Astrocyte (in vitro differentiated cells and primary cell): ENCODE measurements around the gene CLK2. TPM values are rescaled to one million over a fixed set of nuclear protein-coding genes. Genes with fewer than 3 reads are reported as not detected.
A peak's percentile ranks its signal among the peaks of the same experiment; 100 is the strongest.

Source experiments
- DNase-seq: peaks from one replicate; pipeline ENCODE4 v3.0.0-alpha.2; 2010; ENCODE audit warnings: low read depth
- FAIRE-seq: peaks from 2 replicates; lab custom pipeline; 2011; peaks lifted over from hg19 to GRCh38; lab: Jason Lieb, UNC
- H2AFZ ChIP-seq: 2 replicates; pipeline ENCODE4 v1.6.0; 2012; ENCODE audit warnings: low read depth, low read length, inconsistent platforms
- H3K27ac ChIP-seq: 2 replicates; pipeline ENCODE4 v1.5.1; 2011; ENCODE audit warnings: low read depth, low read length, inconsistent platforms
- H3K27me3 ChIP-seq: 2 replicates; pipeline ENCODE4 v1.6.0; 2011; ENCODE audit warnings: low read length, inconsistent platforms; ENCODE audit not compliant: insufficient read depth
- H3K36me3 ChIP-seq: 2 replicates; pipeline ENCODE4 v1.5.1; 2011; ENCODE audit warnings: low read length, inconsistent platforms; ENCODE audit not compliant: insufficient read depth
- H3K4me1 ChIP-seq: 2 replicates; pipeline ENCODE4 v1.5.1; 2011; ENCODE audit warnings: low read length, inconsistent platforms; ENCODE audit not compliant: insufficient read depth
- H3K4me2 ChIP-seq: 2 replicates; pipeline ENCODE4 v1.6.0; 2012; ENCODE audit warnings: low read length, inconsistent platforms
- H3K4me3 ChIP-seq: 2 replicates; pipeline ENCODE4 v1.5.1; 2011; ENCODE audit warnings: low read depth, mild to moderate bottlenecking, low read length, inconsistent platforms; ENCODE audit not compliant: insufficient read depth
- H3K79me2 ChIP-seq: 2 replicates; pipeline ENCODE4 v1.6.0; 2012; ENCODE audit warnings: mild to moderate bottlenecking, low read length, inconsistent platforms; ENCODE audit not compliant: insufficient read depth
- H3K9ac ChIP-seq: 2 replicates; pipeline ENCODE4 v1.6.0; 2012; ENCODE audit warnings: mild to moderate bottlenecking, low read length, inconsistent platforms
- H3K9me3 ChIP-seq: 2 replicates; pipeline ENCODE4 v1.5.1; 2012; ENCODE audit warnings: low read depth, mild to moderate bottlenecking, low read length, inconsistent platforms; ENCODE audit not compliant: insufficient read depth
- H4K20me1 ChIP-seq: 2 replicates; pipeline ENCODE4 v1.6.0; 2012; ENCODE audit warnings: low read length, inconsistent platforms; ENCODE audit not compliant: insufficient read depth
- H3K27ac Mint-ChIP-seq: one replicate; pipeline ENCODE4 v1.8.0; 2021; ENCODE audit warnings: mild to moderate bottlenecking, mixed read lengths; ENCODE audit not compliant: unreplicated experiment
- H3K27me3 Mint-ChIP-seq: one replicate; pipeline ENCODE4 v1.8.0; 2021; ENCODE audit warnings: low read depth, mixed read lengths; ENCODE audit not compliant: unreplicated experiment
- H3K36me3 Mint-ChIP-seq: one replicate; pipeline ENCODE4 v1.8.0; 2021; ENCODE audit warnings: low read depth, mixed read lengths; ENCODE audit not compliant: unreplicated experiment
- H3K4me1 Mint-ChIP-seq: one replicate; pipeline ENCODE4 v1.8.0; 2021; ENCODE audit warnings: low read depth, mixed read lengths; ENCODE audit not compliant: unreplicated experiment
- H3K4me3 Mint-ChIP-seq: one replicate; pipeline ENCODE4 v1.8.0; 2021; ENCODE audit warnings: mild to moderate bottlenecking, moderate library complexity, mixed read lengths; ENCODE audit not compliant: unreplicated experiment
- H3K9me3 Mint-ChIP-seq: one replicate; pipeline ENCODE4 v1.8.0; 2021; ENCODE audit warnings: mild to moderate bottlenecking, mixed read lengths; ENCODE audit not compliant: unreplicated experiment
- CTCF ChIP-seq: IDR thresholded peaks from 2 replicates; pipeline ENCODE4 v1.5.1; 2011; ENCODE audit warnings: low read depth, mild to moderate bottlenecking, inconsistent platforms, low read length, moderate library complexity; ENCODE audit not compliant: insufficient read depth
- EZH2 ChIP-seq: IDR thresholded peaks from 2 replicates; pipeline ENCODE4 v1.6.1; 2012; ENCODE audit warnings: mild to moderate bottlenecking, low read length, inconsistent platforms; ENCODE audit not compliant: insufficient read depth
- total RNA-seq: library from RNA; stranded (reverse); gene quantifications from 2 replicates; pipeline ENCODE4 v1.2.1, GENCODE V29; 2021

The CLK2 gene
- total RNA-seq, 1 donor from 2014 or later = 31.7 TPM

DNA sequence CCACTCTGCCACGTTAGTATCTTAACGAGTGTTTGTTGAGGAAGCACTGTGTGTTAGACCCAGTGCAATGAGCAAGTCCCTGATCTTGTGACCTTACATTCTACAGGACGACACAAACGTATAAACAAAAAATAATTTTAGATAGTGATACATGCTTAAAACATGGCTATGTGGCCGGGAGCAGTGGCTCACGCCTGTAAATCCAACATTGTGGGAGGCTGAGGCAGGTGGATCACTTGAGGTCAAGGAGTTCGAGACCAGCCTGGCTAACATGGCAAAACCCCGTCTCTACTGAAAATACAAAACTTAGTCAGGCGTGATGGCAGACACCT is 45.2 kb downstream of the CLK2 start:
- Mint-ChIP-seq H3K36me3 (no peaks in the 10 kb centered on the region), H3K27me3 (no peaks in the 10 kb centered on the region), H3K27ac (peak overlapping the region; percentile 85), H3K4me3 (peak overlapping the region; percentile 89), H3K4me1 (peaks cover 34% of the 10 kb centered on the region), H3K9me3 (peaks cover 4% of the 10 kb centered on the region)
- H4K20me1 ChIP-seq = no peaks in the 10 kb centered on the region
- no peaks in the 10 kb centered on the region for H3K27me3 ChIP-seq
- no peaks in the 10 kb centered on the region for H3K36me3 ChIP-seq
- no peak for TF ChIP-seq EZH2
- peak overlapping the region; percentile 95 for H3K4me2 ChIP-seq
- peak overlapping the region; percentile 41 for H3K4me3 ChIP-seq
- FAIRE-seq (no peak), DNase-seq (no peak)
- H3K79me2 ChIP-seq = peaks cover 19% of the 10 kb centered on the region
- H3K27ac ChIP-seq = peak overlapping the region; percentile 75
- peaks cover 43% of the 10 kb centered on the region for H3K4me1 ChIP-seq
- peak overlapping the region; percentile 83 for H2AFZ ChIP-seq
- H3K9me3 ChIP-seq = no peaks in the 10 kb centered on the region
- peak overlapping the region; percentile 77 for H3K9ac ChIP-seq

DNA sequence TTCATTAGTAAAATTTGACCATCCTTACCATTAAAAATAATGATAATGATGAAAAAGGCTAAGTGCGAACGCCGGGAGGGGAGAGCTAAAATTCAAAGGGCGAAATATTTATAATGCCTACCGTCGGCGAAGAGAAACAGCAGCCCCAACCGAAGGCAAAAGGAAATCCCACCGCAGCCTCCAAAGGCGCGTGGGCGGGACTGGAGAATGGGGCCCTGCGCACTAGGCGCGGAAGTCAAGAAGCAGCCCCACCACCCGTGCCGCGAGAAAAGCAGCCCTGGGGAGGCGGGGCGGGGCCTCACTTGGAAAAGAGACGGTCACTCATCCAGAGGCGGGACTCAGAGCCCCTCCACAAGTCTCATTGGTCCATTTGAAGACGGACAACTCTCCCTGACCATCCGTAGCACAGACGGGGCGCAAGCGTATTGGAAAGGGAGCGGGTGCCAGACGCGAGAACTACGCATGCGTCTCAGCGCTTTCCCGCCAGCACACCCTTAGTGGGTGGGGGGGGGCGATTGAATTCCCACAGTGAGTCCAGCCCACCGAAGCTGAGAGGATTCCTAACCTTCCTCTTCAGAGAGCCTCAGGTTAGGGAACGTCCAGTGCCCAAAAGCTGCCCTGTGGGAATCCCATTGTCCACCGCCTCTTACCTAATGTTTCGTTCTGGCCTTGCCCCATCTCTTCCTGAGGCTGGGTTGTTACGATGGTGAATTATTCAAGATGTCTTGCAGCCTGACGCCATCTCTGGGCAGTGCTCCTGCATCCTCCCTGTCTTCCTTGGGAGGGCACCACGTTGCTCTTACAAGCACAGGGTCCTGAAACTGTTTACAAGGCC is 45.8 kb downstream of the CLK2 start:
- peak overlapping the region; percentile 84 for H3K4me3 ChIP-seq
- H3K36me3 ChIP-seq = no peaks in the 10 kb centered on the region
- H3K9me3 ChIP-seq = no peaks in the 10 kb centered on the region
- no peak for TF ChIP-seq CTCF
- no peak for TF ChIP-seq EZH2
- DNase-seq (peak; percentile 95), FAIRE-seq (no peak)
- no peaks in the 10 kb centered on the region for H3K27me3 Mint-ChIP-seq
- H3K36me3 Mint-ChIP-seq = no peaks in the 10 kb centered on the region
- H2AFZ ChIP-seq = peak overlapping the region; percentile 83
- H3K4me1 Mint-ChIP-seq = peaks cover 34% of the 10 kb centered on the region
- H3K27ac ChIP-seq = peak overlapping the region; percentile 84
- peaks cover 4% of the 10 kb centered on the region for H3K9me3 Mint-ChIP-seq
- no peaks in the 10 kb centered on the region for H3K27me3 ChIP-seq
- no peaks in the 10 kb centered on the region for H4K20me1 ChIP-seq
- peak overlapping the region; percentile 95 for H3K4me2 ChIP-seq
- peak overlapping the region; percentile 89 for H3K4me3 Mint-ChIP-seq
- peaks cover 19% of the 10 kb centered on the region for H3K79me2 ChIP-seq
- peak overlapping the region; percentile 97 for H3K27ac Mint-ChIP-seq
- peaks cover 39% of the 10 kb centered on the region for H3K4me1 ChIP-seq
- H3K9ac ChIP-seq = peak overlapping the region; percentile 92

GRCh38 chr1:155226910-155227260 is 46.4 kb downstream of the CLK2 start:
- H3K9ac ChIP-seq = peak overlapping the region; percentile 92
- Mint-ChIP-seq H3K4me1 (peaks cover 28% of the 10 kb centered on the region), H3K27me3 (no peaks in the 10 kb centered on the region), H3K36me3 (no peaks in the 10 kb centered on the region), H3K4me3 (peak overlapping the region; percentile 89), H3K9me3 (peaks cover 4% of the 10 kb centered on the region), H3K27ac (peak overlapping the region; percentile 97)
- H3K27ac ChIP-seq = peak overlapping the region; percentile 84
- peak overlapping the region; percentile 62 for H2AFZ ChIP-seq
- no peaks in the 10 kb centered on the region for H3K27me3 ChIP-seq
- peak overlapping the region; percentile 95 for H3K4me2 ChIP-seq
- TF ChIP-seq CTCF (no peak), EZH2 (no peak)
- peak overlapping the region; percentile 84 for H3K4me3 ChIP-seq
- H3K9me3 ChIP-seq = no peaks in the 10 kb centered on the region
- DNase-seq = no peak
- H3K79me2 ChIP-seq = peaks cover 19% of the 10 kb centered on the region
- FAIRE-seq = no peak
- H3K4me1 ChIP-seq = peaks cover 34% of the 10 kb centered on the region
- no peaks in the 10 kb centered on the region for H4K20me1 ChIP-seq
- no peaks in the 10 kb centered on the region for H3K36me3 ChIP-seq
